GM19324 (cell line): ENCODE results near the gene ATP8A2.

ENCODE experiments used
- ATAC-seq: cut with Tn5 transposase; IDR thresholded peaks from one replicate; pipeline ENCODE4 v1.9.1; 2021; ENCODE audit warnings: mild to moderate bottlenecking, moderate library complexity; ENCODE audit not compliant: unreplicated experiment, low FRiP score

The ATP8A2 gene

GRCh38 chr13:25717666-25718197, 346.0 kb downstream of the ATP8A2 start:
- ATAC-seq: no peak

GRCh38 chr13:25719666-25720065, 347.9 kb downstream of the ATP8A2 start:
- no peak for ATAC-seq

GRCh38 chr13:25722893-25723292, 351.1 kb downstream of the ATP8A2 start:
- no peak for ATAC-seq

GRCh38 chr13:25725104-25725503, 353.3 kb downstream of the ATP8A2 start:
- ATAC-seq: no peak

GRCh38 chr13:25727250-25727649, 355.5 kb downstream of the ATP8A2 start:
- ATAC-seq: no peak

GRCh38 chr13:25727810-25728209, 356.0 kb downstream of the ATP8A2 start:
- ATAC-seq: no peak

GRCh38 chr13:25729201-25729600, 357.4 kb downstream of the ATP8A2 start:
- no peak for ATAC-seq

- no peak for ATAC-seq
These were observed 359.3 kb downstream of the ATP8A2 start for GRCh38 chr13:25731037-25731436.

GRCh38 chr13:25731536-25731935, 359.8 kb downstream of the ATP8A2 start:
- no peak for ATAC-seq

- no peak for ATAC-seq
These were observed 360.5 kb downstream of the ATP8A2 start for GRCh38 chr13:25732111-25732865.

GRCh38 chr13:25733001-25733491, 361.3 kb downstream of the ATP8A2 start:
- ATAC-seq: no peak

- ATAC-seq: no peak
These were observed 362.1 kb downstream of the ATP8A2 start for GRCh38 chr13:25733696-25734435.

- ATAC-seq: no peak
These were observed 366.8 kb downstream of the ATP8A2 start for GRCh38 chr13:25738342-25739196.

GRCh38 chr13:25739376-25739775, 367.6 kb downstream of the ATP8A2 start:
- no peak for ATAC-seq

GRCh38 chr13:25741796-25742195, 370.0 kb downstream of the ATP8A2 start:
- no peak for ATAC-seq

- no peak for ATAC-seq
These were observed 370.4 kb downstream of the ATP8A2 start for GRCh38 chr13:25742220-25742619.

GRCh38 chr13:25743421-25743820, 371.6 kb downstream of the ATP8A2 start:
- ATAC-seq: no peak

- no peak for ATAC-seq
These were observed 372.4 kb downstream of the ATP8A2 start for GRCh38 chr13:25744178-25744577.

GRCh38 chr13:25746131-25746530, 374.4 kb downstream of the ATP8A2 start:
- ATAC-seq: no peak

GRCh38 chr13:25752957-25753551, 381.3 kb downstream of the ATP8A2 start:
- no peak for ATAC-seq
